Keratinocyte (primary cell): ENCODE data around the gene ZC3H12C. TPM values are rescaled to one million over a fixed set of nuclear protein-coding genes. Genes with fewer than 3 reads are reported as not detected.

ENCODE experiments used
- DNase-seq: peaks from one replicate; pipeline ENCODE4 v3.0.0-alpha.2; 2011; ENCODE audit warnings: low read depth, missing footprints, low spot score
- FAIRE-seq: peaks from 2 replicates; lab custom pipeline; 2011; peaks lifted over from hg19 to GRCh38; lab: Jason Lieb, UNC
- H2AFZ ChIP-seq: 2 replicates; pipeline ENCODE4 v1.6.0; 2012; ENCODE audit warnings: low read length, control low read depth, inconsistent platforms; ENCODE audit not compliant: control insufficient read depth
- H3K27ac ChIP-seq: 2 replicates; pipeline ENCODE4 v1.5.1; 2011; ENCODE audit warnings: low read length; ENCODE audit not compliant: control insufficient read depth, insufficient read depth
- H3K27me3 ChIP-seq: 3 replicates; pipeline ENCODE4 v1.6.0; 2011; ENCODE audit warnings: low read length; ENCODE audit not compliant: control insufficient read depth, insufficient read depth; ENCODE audit errors: extremely low read depth
- H3K36me3 ChIP-seq, 2 experiments: 2 replicates in 1 of 2; 3 replicates in 1 of 2; pipeline ENCODE4 v1.5.1; 2011; ENCODE audit warnings: low read length in 2 of 2, mild to moderate bottlenecking in 1 of 2; ENCODE audit not compliant: control insufficient read depth in 2 of 2, insufficient read depth in 2 of 2; ENCODE audit errors: extremely low read depth in 1 of 2
- H3K4me1 ChIP-seq: 3 replicates; pipeline ENCODE4 v1.5.1; 2011; ENCODE audit warnings: low read length; ENCODE audit not compliant: control insufficient read depth, insufficient read depth; ENCODE audit errors: extremely low read depth
- H3K4me2 ChIP-seq: 3 replicates; pipeline ENCODE4 v1.6.0; 2011; ENCODE audit warnings: low read depth, low read length; ENCODE audit not compliant: control insufficient read depth, insufficient read depth; ENCODE audit errors: extremely low read depth
- H3K4me3 ChIP-seq, 3 experiments: fragments of 200-600 bp in 1 of 3; sonication (generic) in 1 of 3; 2 replicates in 2 of 3; 3 replicates in 1 of 3; pipeline ENCODE4 v1.5.1; 2011 to 2016; ENCODE audit warnings: low read length in 3 of 3, mild to moderate bottlenecking in 3 of 3, control low read depth in 2 of 3, inconsistent platforms in 1 of 3, low read depth in 1 of 3, mixed read lengths in 1 of 3, mixed run types in 1 of 3, moderate library complexity in 1 of 3; ENCODE audit not compliant: control insufficient read depth in 2 of 3, insufficient read depth in 2 of 3; ENCODE audit errors: extremely low read depth in 1 of 3
- H3K79me2 ChIP-seq: 2 replicates; pipeline ENCODE4 v1.6.0; 2012; ENCODE audit warnings: low read length; ENCODE audit not compliant: control insufficient read depth, insufficient read depth
- H3K9ac ChIP-seq: 3 replicates; pipeline ENCODE4 v1.6.0; 2011; ENCODE audit warnings: low read length; ENCODE audit not compliant: control insufficient read depth, insufficient read depth; ENCODE audit errors: extremely low read depth
- H3K9me1 ChIP-seq: 3 replicates; pipeline ENCODE4 v1.6.0; 2011; ENCODE audit warnings: low read length; ENCODE audit not compliant: control insufficient read depth, insufficient read depth; ENCODE audit errors: extremely low read depth
- H3K9me3 ChIP-seq: 2 replicates; pipeline ENCODE4 v1.5.1; 2012; ENCODE audit warnings: low read depth, low read length; ENCODE audit not compliant: control insufficient read depth
- H4K20me1 ChIP-seq: 3 replicates; pipeline ENCODE4 v1.6.0; 2011; ENCODE audit warnings: low read length; ENCODE audit not compliant: control insufficient read depth, insufficient read depth; ENCODE audit errors: extremely low read depth
- EZH2 ChIP-seq: IDR thresholded peaks from one replicate; pipeline ENCODE4 v1.6.1; 2012; ENCODE audit warnings: inconsistent platforms, mild to moderate bottlenecking, low read length, moderate library complexity
- dilution Hi-C: fragments of 300-500 bp; cut with MboI; formaldehyde crosslinking; loops from one replicate; pipeline ENCODE4 v1.7.0; 2020; ENCODE audit warnings: low sequenced_read_pairs; ENCODE audit not compliant: extremely low pct_ligation_motif_present
- polyA plus RNA-seq, 5 experiments: library from polyadenylated mRNA; depleted of rRNA in 3 of 5; stranded (reverse) in 3 of 5; stranded (forward) in 1 of 5; unstranded in 1 of 5; fragments of >200 nt; gene quantifications; 1 replicate in 1 of 5; 2 replicates in 3 of 5; 3 replicates in 1 of 5; pipeline versions ENCODE4 v1.2.1 to v1.2.3, GENCODE V29; 2011 to 2012; ENCODE audit warnings: missing spikeins in 2 of 5, low read depth in 1 of 5, low replicate concordance in 1 of 5
- TF ChIP-seq, protein P1 (sequence below), 3 experiments: IDR thresholded peaks in 1 of 3; conservative IDR thresholded peaks in 1 of 3; optimal IDR thresholded peaks in 1 of 3; 2 replicates in 2 of 3; 3 replicates in 1 of 3; pipeline versions ENCODE3 to v1.5.1; 2011; ENCODE audit warnings: low read length in 3 of 3, mild to moderate bottlenecking in 3 of 3, moderate library complexity in 2 of 3, control low read depth in 1 of 3, inconsistent platforms in 1 of 3; ENCODE audit not compliant: insufficient read depth in 2 of 3; ENCODE audit errors: extremely low read depth in 1 of 3

Gene ZC3H12C
- polyA plus RNA-seq, 1 donor (not counting 4 experiments of a cell fraction or from before 2014, with no cell fraction given): 13.9 TPM

DNA sequence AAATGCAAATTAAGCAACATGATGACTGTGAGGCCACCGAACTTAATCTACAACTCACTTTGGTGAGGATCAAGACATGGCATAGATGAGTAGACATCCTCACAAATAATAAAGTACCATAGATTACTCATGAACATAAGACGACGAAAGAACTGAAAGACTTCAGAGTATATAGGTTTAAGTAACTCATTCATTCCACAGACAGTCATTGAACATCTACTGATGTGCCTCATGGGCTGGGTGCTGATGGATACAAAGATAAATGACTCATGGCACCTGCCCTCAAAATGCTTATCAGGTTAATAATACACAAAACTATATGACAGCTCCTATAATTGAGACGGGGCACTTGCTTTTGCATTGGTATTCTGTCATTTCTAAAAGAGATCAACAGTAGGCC lies 63.3 kb downstream of the ZC3H12C start:
- Histone ChIP-seq H3K27ac (no peak overlapping the region), H3K27me3 (no peaks in the 10 kb centered on the region), H3K79me2 (peaks cover 4% of the 10 kb centered on the region), H2AFZ (no peak overlapping the region), H3K4me1 (no peaks in the 10 kb centered on the region), H3K9me3 (no peaks in the 10 kb centered on the region), H3K4me2 (no peak overlapping the region), H4K20me1 (no peaks in the 10 kb centered on the region), H3K4me3 (no peak overlapping the region), H3K36me3 (peaks cover 10 to 13% of the 10 kb centered on the region in 2 experiments), H3K9me1 (no peaks in the 10 kb centered on the region), H3K9ac (no peak overlapping the region)
- TF ChIP-seq, protein P1, sequence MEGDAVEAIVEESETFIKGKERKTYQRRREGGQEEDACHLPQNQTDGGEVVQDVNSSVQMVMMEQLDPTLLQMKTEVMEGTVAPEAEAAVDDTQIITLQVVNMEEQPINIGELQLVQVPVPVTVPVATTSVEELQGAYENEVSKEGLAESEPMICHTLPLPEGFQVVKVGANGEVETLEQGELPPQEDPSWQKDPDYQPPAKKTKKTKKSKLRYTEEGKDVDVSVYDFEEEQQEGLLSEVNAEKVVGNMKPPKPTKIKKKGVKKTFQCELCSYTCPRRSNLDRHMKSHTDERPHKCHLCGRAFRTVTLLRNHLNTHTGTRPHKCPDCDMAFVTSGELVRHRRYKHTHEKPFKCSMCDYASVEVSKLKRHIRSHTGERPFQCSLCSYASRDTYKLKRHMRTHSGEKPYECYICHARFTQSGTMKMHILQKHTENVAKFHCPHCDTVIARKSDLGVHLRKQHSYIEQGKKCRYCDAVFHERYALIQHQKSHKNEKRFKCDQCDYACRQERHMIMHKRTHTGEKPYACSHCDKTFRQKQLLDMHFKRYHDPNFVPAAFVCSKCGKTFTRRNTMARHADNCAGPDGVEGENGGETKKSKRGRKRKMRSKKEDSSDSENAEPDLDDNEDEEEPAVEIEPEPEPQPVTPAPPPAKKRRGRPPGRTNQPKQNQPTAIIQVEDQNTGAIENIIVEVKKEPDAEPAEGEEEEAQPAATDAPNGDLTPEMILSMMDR (optimal IDR thresholded peaks at IDR 0.05 in 1 of 3, IDR thresholded peaks at IDR 0.05 in 1 of 3, conservative IDR thresholded peaks at IDR 0.05 in 1 of 3; ENCODE audit: extremely low read depth in 1 of 3, insufficient read depth in 2 of 3, low read length in 3 of 3): no peak
- no peak for TF ChIP-seq EZH2
- DNase-seq (no peak), FAIRE-seq (no peak)
- dilution Hi-C loops: no loop called here

DNA sequence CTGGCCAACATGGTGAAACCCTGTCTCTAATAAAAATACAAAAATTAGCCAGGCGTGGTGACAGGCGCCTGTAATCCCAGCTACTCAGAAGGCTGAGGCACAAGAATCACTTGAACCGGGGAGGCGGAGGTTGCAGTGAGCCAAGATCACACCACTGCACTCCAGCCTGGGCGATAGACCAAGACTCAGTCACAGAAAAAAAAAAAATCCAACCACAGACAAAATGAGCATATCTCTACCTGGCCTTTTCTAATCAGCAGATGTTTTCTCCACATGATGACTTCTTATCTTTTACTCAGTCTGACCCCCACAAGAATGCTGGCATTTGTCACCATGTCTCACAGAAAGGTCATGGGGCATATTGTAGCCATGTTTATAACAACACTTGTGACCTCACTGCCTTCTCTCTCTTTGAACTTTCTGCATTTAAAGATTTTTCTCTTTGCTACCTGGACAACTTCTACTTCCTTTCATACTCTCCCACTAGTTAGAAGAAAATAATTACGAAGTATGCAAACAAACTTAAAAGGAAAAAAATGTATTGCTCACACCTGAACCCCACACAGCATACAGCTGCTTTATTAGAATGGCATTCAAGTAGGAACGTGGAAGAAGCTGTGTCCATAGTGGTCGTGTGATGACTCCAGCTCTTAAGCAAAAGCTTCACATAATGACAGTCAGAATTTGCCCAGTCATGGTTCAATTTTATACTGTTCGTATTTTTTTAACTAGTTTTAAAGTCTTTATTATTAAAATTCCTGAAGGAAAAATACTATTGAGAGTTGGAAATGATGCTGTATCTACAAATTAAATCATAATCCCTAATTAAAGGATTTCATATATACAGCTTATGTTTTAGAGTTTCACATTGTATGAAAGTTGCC lies 65.4 kb downstream of the ZC3H12C start:
- no peak overlapping the region for H3K27ac ChIP-seq
- H3K9ac ChIP-seq: no peak overlapping the region
- H3K4me3 ChIP-seq: no peak overlapping the region
- H3K27me3 ChIP-seq: no peaks in the 10 kb centered on the region
- FAIRE-seq (no peak), DNase-seq (no peak)
- dilution Hi-C loops: no loop called here
- no peaks in the 10 kb centered on the region for H3K79me2 ChIP-seq
- H4K20me1 ChIP-seq: no peaks in the 10 kb centered on the region
- H3K4me2 ChIP-seq: no peak overlapping the region
- no peaks in the 10 kb centered on the region for H3K9me3 ChIP-seq
- no peaks in the 10 kb centered on the region for H3K4me1 ChIP-seq
- peaks cover 11 to 14% of the 10 kb centered on the region in 2 experiments for H3K36me3 ChIP-seq
- H3K9me1 ChIP-seq: no peaks in the 10 kb centered on the region
- H2AFZ ChIP-seq: no peak overlapping the region
- no peak for TF ChIP-seq EZH2
- TF ChIP-seq, protein P1 (optimal IDR thresholded peaks at IDR 0.05 in 1 of 3, IDR thresholded peaks at IDR 0.05 in 1 of 3, conservative IDR thresholded peaks at IDR 0.05 in 1 of 3; ENCODE audit: extremely low read depth in 1 of 3, insufficient read depth in 2 of 3, low read length in 3 of 3): no peak
